ENCODE results near the gene EIF4G1.

- peak in 2 of 4 experiments; percentile 11 to 23 for TF ChIP-seq CTCF (IDR thresholded peaks at IDR 0.05)
- TF ChIP-seq EP300 (IDR thresholded peaks at IDR 0.05), result no peak
- TF ChIP-seq POLR2A (IDR thresholded peaks at IDR 0.05), result no peak
Measured at GRCh38 chr3:184284696-184285095, 29.7 kb upstream of the EIF4G1 start.

Measured in gastroesophageal sphincter (tissue), 3 donors.